Epithelial cell of esophagus (primary cell): ENCODE measurements around the gene PHF11.

Source experiments
- DNase-seq: peaks from one replicate; pipeline ENCODE4 v3.0.0; 2010; ENCODE audit warnings: low read depth
- H3K4me3 ChIP-seq: 2 replicates; pipeline ENCODE4 v1.5.1; 2011; ENCODE audit warnings: mild to moderate bottlenecking, low read length, control low read depth
- CTCF ChIP-seq: IDR thresholded peaks from 2 replicates; pipeline ENCODE4 v1.5.1; 2011; ENCODE audit warnings: low read depth, mild to moderate bottlenecking, low read length, control low read depth, inconsistent platforms; ENCODE audit not compliant: insufficient read depth; ENCODE audit errors: missing control alignments

The PHF11 gene

GRCh38 chr13:49454388-49455006 is 41.3 kb upstream of the PHF11 start:
- no peak for TF ChIP-seq CTCF
- no peak for DNase-seq
- no peak overlapping the region for H3K4me3 ChIP-seq

- TF ChIP-seq CTCF, result no peak
- no peak overlapping the region for H3K4me3 ChIP-seq
- DNase-seq, result no peak
These were observed 40.8 kb upstream of the PHF11 start for GRCh38 chr13:49455007-49455398.

GRCh38 chr13:49456156-49456555 is 39.6 kb upstream of the PHF11 start:
- DNase-seq, result no peak
- TF ChIP-seq CTCF, result no peak

GRCh38 chr13:49457221-49457620 is 38.5 kb upstream of the PHF11 start:
- no peak overlapping the region for H3K4me3 ChIP-seq
- DNase-seq, result no peak
- TF ChIP-seq CTCF, result no peak

More at GRCh38 chr13:49456156-49456555, 39.6 kb upstream of the PHF11 start:
- H3K4me3 ChIP-seq, result no peak overlapping the region

GRCh38 chr13:49459580-49459979 is 36.2 kb upstream of the PHF11 start:
- no peak overlapping the region for H3K4me3 ChIP-seq
- DNase-seq, result no peak

GRCh38 chr13:49464085-49464484 is 31.7 kb upstream of the PHF11 start:
- no peak for DNase-seq
- H3K4me3 ChIP-seq, result no peak overlapping the region
- no peak for TF ChIP-seq CTCF

More at GRCh38 chr13:49459580-49459979, 36.2 kb upstream of the PHF11 start:
- TF ChIP-seq CTCF, result no peak
